HG03097 (cell line): ENCODE results near the gene CORO6.

Experiments
- ATAC-seq: cut with Tn5 transposase; IDR thresholded peaks from one replicate; pipeline ENCODE4 v1.9.1; 2021; ENCODE audit not compliant: unreplicated experiment, low FRiP score

CORO6 gene

GRCh38 chr17:29633886-29634285 is 11.2 kb upstream of the CORO6 start:
- ATAC-seq, result no peak

GRCh38 chr17:29630630-29631193 is 8.0 kb upstream of the CORO6 start:
- no peak for ATAC-seq

GRCh38 chr17:29629839-29630238 is 7.1 kb upstream of the CORO6 start:
- ATAC-seq, result no peak

DNA sequence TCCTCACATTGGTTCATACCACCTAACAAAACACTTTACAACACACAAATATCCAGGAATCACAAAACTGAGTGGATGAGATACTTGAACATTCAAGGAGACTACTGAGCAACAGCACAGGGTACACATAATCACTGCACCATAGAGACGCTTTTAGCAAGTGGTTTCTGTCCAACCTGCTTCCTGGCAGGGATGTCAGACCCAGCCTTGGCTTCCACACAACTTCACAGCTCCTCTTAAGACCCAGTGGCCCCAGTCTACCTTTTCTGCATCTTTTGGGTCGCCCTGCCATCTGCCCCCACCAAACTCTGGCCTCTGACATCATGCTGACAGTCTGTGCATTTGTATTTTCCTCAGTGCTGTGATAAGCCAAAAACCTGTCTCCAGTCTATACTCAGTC is 5.9 kb upstream of the CORO6 start:
- ATAC-seq, result no peak

DNA sequence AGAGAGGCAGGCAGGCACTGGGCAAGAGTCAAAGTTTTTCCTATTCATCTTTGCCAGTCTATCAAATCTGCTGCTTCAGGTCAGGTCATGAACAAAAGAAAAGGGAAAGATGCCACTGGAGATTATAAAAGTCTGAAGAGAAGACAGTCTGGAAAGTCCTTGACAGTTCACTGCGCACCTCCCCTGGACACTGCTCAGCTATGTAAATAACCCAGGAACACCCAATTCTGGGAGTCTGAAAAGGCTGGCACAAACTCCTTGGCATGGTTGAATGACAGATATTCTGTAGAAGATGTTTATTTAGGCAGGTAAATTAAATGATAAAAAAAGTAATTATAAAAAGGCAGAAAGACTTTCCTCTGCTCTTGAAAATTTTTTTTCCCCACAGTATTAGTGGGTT is 5.2 kb upstream of the CORO6 start:
- no peak for ATAC-seq

GRCh38 chr17:29625037-29625750 is 2.5 kb upstream of the CORO6 start:
- no peak for ATAC-seq

- ATAC-seq, result no peak
Measured at GRCh38 chr17:29624586-29624985, 1.9 kb upstream of the CORO6 start.

- no peak for ATAC-seq
Measured at GRCh38 chr17:29623283-29623647, 553 bp upstream of the CORO6 start.

- no peak for ATAC-seq
Measured at GRCh38 chr17:29621751-29622194, 939 bp downstream of the CORO6 start.

- ATAC-seq, result no peak
Measured at GRCh38 chr17:29620779-29621500, 1.8 kb downstream of the CORO6 start.

GRCh38 chr17:29620271-29620670 is 2.4 kb downstream of the CORO6 start:
- no peak for ATAC-seq

DNA sequence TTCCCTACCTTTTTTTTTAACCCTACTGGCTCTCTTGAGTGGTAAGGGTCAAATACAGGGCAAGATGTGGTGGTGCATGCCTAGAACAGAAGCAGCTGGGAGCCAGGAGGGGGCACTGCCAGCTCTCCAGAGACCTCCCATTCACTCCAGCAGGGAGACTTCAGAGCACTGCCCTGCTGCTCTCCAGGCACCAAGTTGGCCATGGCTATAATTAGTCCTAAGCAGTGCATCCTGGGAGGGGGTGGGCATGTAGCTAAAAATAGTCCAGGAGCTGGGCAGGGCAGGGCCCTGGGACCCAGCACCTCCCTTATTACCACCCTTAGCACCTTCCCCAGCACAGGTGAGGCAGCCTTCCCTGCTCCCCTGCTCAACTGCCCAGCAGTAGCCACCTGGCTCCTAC is 3.5 kb downstream of the CORO6 start:
- no peak for ATAC-seq

DNA sequence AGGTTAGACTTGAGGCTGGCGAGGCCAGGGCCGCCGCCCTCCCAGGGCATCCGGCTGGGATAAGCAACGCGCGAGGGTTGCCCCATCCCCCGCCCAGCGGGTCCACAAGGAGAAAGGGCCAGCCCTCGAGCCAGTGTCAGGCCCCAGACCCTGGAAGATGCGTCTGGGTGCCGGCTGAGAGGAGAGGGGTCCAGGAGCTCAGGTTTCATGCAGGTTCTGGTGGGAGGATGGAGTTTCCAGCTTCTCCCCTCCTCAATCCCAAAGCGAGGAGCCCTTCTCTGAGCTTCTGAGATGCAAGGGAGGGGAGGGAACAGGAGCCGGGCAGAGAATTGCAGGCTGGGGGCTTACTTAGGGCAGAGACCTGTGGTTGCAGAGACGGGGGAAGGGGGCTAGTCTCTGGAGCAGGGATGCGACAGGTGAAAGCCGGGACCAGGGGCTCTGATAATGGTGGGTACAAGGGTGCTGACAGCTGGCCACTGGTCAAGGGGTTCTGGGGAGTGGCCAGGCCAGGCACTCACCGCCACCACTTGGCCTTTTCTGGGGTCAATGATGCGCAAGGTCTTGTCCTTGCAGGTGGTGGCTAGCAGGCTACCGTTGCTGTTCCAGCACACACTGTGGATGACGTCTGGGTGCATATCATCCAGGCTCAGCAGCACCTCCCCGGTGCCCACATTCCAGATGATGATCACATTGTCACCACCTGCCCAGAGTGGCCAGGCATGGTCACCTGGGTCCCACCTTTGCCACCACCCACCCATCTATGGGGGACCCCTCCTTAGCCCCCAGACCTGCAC is 4.2 kb downstream of the CORO6 start:
- no peak for ATAC-seq

- ATAC-seq, result no peak
Measured at GRCh38 chr17:29617481-29618271, 5.0 kb downstream of the CORO6 start.

GRCh38 chr17:29617125-29617480 is 5.6 kb downstream of the CORO6 start:
- ATAC-seq, result peak; percentile 38

DNA sequence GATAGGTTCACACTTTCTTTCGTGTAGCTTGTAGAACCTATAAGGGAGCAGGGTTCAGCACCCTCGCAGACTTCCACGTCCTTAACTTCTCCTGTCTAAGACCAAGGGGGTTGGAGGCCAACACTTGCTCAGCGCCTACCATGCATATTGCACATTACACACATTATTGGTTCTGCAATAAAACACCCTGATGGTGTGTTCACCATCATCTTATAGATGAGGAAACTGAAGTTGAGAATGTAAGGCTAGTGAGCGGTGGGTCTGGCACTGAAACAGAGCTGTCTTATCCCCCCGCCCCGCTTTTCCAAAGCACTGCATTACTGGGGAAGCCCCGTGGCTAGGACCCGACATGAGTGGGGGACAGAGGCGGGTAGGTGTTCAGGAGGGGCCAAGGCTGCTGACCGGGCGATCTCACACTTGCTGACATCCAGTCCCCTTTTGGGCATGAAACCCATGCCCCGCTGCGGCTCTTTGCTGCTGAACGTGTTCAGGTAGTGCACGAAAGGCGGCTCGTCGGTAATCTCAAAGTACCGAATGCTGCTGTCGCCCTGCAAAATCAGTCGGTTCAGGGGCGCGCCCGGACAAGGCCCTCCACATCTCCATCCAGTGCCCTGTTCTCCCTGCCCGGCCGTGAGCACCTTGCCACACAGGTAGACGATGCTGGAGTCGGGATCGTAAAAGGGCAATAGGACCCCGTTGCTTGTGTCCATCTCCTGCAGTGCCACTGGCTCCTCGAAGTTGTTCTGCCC is 6.2 kb downstream of the CORO6 start:
- ATAC-seq, result no peak

GRCh38 chr17:29615492-29616299 is 7.0 kb downstream of the CORO6 start:
- peak; percentile 49 for ATAC-seq

DNA sequence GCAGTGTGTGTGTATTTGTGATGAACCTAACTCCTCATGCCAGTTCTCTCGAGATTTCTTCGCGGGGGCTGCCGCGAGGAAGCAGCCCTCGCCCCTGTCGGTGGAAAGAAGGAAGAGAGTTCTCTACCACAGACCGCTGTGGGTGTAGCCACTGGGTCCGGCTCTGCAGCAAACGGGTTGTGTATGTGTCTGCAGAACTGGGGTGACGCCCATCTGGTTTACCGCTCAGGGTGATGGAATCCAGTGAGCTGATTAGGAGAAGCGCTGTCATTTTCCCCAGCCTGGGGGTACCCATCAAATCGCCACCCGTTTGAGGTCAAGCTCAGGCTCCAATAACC is 7.7 kb downstream of the CORO6 start:
- ATAC-seq, result no peak
